HepG2 (cell line): Measurements from ENCODE around the gene RASL12. TPM values are rescaled to one million over a fixed set of nuclear protein-coding genes. Genes with fewer than 3 reads are reported as not detected.

Source experiments
- FIP1L1 ChIP-seq: fragments of 200-400 bp; formaldehyde crosslinking; IDR thresholded peaks from 2 replicates; pipeline ENCODE4 v1.6.1; 2018; ENCODE audit warnings: low read depth, mild to moderate bottlenecking, low read length, moderate library complexity, borderline replicate concordance; ENCODE audit not compliant: insufficient read depth
- NR2F6 ChIP-seq, 2 experiments: IDR thresholded peaks; 2 replicates each; pipeline ENCODE4 v1.6.1; 2016; ENCODE audit warnings: antibody characterized with exemption in 1 of 2, mild to moderate bottlenecking in 1 of 2
- SETDB1 ChIP-seq: sonication (generic); formaldehyde crosslinking; IDR thresholded peaks from 2 replicates; pipeline ENCODE4 v1.5.1; 2020; ENCODE audit warnings: missing genetic modification reagents, mild to moderate bottlenecking, borderline replicate concordance
- ZMYM4 ChIP-seq: sonication (generic); formaldehyde crosslinking; IDR thresholded peaks from 2 replicates; pipeline ENCODE4 v1.8.1; 2023; ENCODE audit warnings: mild to moderate bottlenecking, missing genetic modification reagents
- ZNF30 ChIP-seq: sonication (generic); formaldehyde crosslinking; IDR thresholded peaks from 2 replicates; pipeline ENCODE4 v1.5.0; 2020; ENCODE audit warnings: mild to moderate bottlenecking, missing genetic modification reagents
- ZNF317 ChIP-seq: sonication (generic); formaldehyde crosslinking; IDR thresholded peaks from 2 replicates; pipeline ENCODE4 v1.5.0; 2020; ENCODE audit warnings: mild to moderate bottlenecking, missing genetic modification reagents
- ZNF382 ChIP-seq: sonication (generic); formaldehyde crosslinking; IDR thresholded peaks from 2 replicates; pipeline ENCODE4 v1.5.0; 2020; ENCODE audit warnings: missing genetic modification reagents, mild to moderate bottlenecking, borderline replicate concordance
- ZNF674 ChIP-seq: sonication (generic); formaldehyde crosslinking; IDR thresholded peaks from 2 replicates; pipeline ENCODE4 v1.5.0; 2020; ENCODE audit warnings: low read depth, mild to moderate bottlenecking, missing genetic modification reagents
- ZNF772 ChIP-seq: sonication (generic); formaldehyde crosslinking; IDR thresholded peaks from 2 replicates; pipeline ENCODE4 v1.5.0; 2020; ENCODE audit warnings: mild to moderate bottlenecking, missing genetic modification reagents
- ZNF776 ChIP-seq: sonication (generic); formaldehyde crosslinking; IDR thresholded peaks from 2 replicates; pipeline ENCODE4 v1.4.0; 2020; ENCODE audit warnings: mild to moderate bottlenecking, missing genetic modification reagents
- ZNF841 ChIP-seq: sonication (generic); formaldehyde crosslinking; IDR thresholded peaks from 2 replicates; pipeline ENCODE4 v1.8.1; 2023; ENCODE audit warnings: missing genetic modification reagents, borderline replicate concordance
- ZSCAN29 ChIP-seq: sonication (generic); formaldehyde crosslinking; conservative IDR thresholded peaks from 2 replicates; pipeline ENCODE4 v1.4.0; 2020; ENCODE audit warnings: mild to moderate bottlenecking, missing genetic modification reagents
- polyA plus RNA-seq, 8 experiments: library from polyadenylated mRNA; depleted of rRNA in 3 of 8; stranded (reverse) in 7 of 8; unstranded in 1 of 8; fragments of >200 nt; fragmentation: Illumina TruSeq in 4 of 8; extraction: Trizol in 4 of 8; gene quantifications; 2 replicates each; pipeline versions ENCODE4 v1.2.1 to v1.2.3, GENCODE V29; 2011 to 2016; ENCODE audit warnings: low read depth in 4 of 8, missing spikeins in 1 of 8, mixed read lengths in 1 of 8; ENCODE audit not compliant: insufficient read depth in 1 of 8
- total RNA-seq, 5 experiments: library from RNA; depleted of rRNA; stranded (reverse); fragments of >200 nt; fragmentation: Illumina TruSeq; extraction: Trizol; gene quantifications; 2 replicates each; pipeline ENCODE4 v1.2.3, GENCODE V29; 2016; ENCODE audit warnings: low read depth in 1 of 5
- TF ChIP-seq, protein P1 (sequence below): sonication (generic); formaldehyde crosslinking; IDR thresholded peaks from 2 replicates; pipeline ENCODE4 v1.4.0; 2020; ENCODE audit warnings: missing genetic modification reagents, borderline replicate concordance
- TF ChIP-seq, protein P2 (sequence below): sonication (generic); formaldehyde crosslinking; IDR thresholded peaks from 2 replicates; pipeline ENCODE4 v1.5.0; 2020; ENCODE audit warnings: mild to moderate bottlenecking, missing genetic modification reagents, borderline replicate concordance
- TF ChIP-seq, protein P3 (sequence below): IDR thresholded peaks from 2 replicates; pipeline ENCODE4 v1.4.0; 2020; ENCODE audit warnings: mild to moderate bottlenecking, missing genetic modification reagents

Gene RASL12
- total and polyA plus RNA-seq, 2 of the 13 experiments (the other 11 are each of a cell fraction or from before 2014, with no cell fraction given) = 0.16 to 0.55 TPM

DNA sequence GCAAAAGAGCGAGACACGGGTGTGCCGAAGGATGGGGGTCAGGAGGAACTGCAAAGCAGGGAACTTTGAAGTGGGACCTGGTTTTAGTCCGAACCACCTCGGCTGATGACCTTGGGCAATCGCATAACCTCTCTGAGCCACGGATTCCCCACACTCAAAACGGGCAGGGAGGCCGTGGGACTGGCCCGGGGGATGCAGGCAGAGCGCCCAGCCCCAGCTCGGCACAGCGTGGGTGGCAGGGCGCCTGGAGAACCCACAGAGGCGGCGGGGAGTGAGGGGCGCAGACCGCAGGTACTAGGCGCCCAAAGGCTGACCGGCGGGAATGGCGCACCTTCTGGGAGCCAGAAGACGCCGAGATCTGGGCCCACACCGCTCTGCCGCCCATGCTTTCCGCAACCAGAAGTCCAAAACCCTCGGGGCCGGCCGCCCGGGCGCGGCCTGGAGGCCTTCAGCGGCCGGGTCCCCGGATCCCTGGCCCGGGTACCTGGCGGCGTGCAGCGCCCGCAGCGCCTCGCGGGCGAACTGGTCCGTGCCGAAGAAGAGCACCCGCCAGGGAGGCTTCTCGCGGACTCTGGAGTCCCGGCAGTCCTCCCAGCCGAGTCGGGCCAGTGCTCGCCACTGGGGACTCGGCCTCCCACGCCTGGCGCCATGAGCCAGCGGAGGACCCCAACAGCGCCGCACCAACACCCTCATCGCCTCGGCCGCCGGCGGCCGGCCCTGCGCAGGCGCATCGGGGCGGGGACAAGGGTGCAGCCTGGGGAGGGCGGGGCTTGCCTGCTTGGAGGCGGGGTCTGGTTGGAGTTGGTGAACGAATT lies 38.7 kb downstream of the RASL12 start, which contains the start of gene MTFMT (continued):
- TF ChIP-seq FIP1L1 = no peak
- no peak for TF ChIP-seq ZNF841 (CRISPR knock-in tag)
- peak; percentile 58 for TF ChIP-seq ZMYM4 (CRISPR knock-in tag)
- TF ChIP-seq, protein P1, sequence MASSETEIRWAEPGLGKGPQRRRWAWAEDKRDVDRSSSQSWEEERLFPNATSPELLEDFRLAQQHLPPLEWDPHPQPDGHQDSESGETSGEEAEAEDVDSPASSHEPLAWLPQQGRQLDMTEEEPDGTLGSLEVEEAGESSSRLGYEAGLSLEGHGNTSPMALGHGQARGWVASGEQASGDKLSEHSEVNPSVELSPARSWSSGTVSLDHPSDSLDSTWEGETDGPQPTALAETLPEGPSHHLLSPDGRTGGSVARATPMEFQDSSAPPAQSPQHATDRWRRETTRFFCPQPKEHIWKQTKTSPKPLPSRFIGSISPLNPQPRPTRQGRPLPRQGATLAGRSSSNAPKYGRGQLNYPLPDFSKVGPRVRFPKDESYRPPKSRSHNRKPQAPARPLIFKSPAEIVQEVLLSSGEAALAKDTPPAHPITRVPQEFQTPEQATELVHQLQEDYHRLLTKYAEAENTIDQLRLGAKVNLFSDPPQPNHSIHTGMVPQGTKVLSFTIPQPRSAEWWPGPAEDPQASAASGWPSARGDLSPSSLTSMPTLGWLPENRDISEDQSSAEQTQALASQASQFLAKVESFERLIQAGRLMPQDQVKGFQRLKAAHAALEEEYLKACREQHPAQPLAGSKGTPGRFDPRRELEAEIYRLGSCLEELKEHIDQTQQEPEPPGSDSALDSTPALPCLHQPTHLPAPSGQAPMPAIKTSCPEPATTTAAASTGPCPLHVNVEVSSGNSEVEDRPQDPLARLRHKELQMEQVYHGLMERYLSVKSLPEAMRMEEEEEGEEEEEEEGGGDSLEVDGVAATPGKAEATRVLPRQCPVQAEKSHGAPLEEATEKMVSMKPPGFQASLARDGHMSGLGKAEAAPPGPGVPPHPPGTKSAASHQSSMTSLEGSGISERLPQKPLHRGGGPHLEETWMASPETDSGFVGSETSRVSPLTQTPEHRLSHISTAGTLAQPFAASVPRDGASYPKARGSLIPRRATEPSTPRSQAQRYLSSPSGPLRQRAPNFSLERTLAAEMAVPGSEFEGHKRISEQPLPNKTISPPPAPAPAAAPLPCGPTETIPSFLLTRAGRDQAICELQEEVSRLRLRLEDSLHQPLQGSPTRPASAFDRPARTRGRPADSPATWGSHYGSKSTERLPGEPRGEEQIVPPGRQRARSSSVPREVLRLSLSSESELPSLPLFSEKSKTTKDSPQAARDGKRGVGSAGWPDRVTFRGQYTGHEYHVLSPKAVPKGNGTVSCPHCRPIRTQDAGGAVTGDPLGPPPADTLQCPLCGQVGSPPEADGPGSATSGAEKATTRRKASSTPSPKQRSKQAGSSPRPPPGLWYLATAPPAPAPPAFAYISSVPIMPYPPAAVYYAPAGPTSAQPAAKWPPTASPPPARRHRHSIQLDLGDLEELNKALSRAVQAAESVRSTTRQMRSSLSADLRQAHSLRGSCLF (CRISPR knock-in tag) = no peak
- no peak for TF ChIP-seq NR2F6 (IDR thresholded peaks at IDR 0.05)
- no peak for TF ChIP-seq NR2F6 (CRISPR knock-in tag; IDR thresholded peaks at IDR 0.05)
- TF ChIP-seq ZNF30 (CRISPR knock-in tag) = 0 out of 2 replicates have a peak, but pooled peaks have one; percentile 54
- TF ChIP-seq, protein P2, sequence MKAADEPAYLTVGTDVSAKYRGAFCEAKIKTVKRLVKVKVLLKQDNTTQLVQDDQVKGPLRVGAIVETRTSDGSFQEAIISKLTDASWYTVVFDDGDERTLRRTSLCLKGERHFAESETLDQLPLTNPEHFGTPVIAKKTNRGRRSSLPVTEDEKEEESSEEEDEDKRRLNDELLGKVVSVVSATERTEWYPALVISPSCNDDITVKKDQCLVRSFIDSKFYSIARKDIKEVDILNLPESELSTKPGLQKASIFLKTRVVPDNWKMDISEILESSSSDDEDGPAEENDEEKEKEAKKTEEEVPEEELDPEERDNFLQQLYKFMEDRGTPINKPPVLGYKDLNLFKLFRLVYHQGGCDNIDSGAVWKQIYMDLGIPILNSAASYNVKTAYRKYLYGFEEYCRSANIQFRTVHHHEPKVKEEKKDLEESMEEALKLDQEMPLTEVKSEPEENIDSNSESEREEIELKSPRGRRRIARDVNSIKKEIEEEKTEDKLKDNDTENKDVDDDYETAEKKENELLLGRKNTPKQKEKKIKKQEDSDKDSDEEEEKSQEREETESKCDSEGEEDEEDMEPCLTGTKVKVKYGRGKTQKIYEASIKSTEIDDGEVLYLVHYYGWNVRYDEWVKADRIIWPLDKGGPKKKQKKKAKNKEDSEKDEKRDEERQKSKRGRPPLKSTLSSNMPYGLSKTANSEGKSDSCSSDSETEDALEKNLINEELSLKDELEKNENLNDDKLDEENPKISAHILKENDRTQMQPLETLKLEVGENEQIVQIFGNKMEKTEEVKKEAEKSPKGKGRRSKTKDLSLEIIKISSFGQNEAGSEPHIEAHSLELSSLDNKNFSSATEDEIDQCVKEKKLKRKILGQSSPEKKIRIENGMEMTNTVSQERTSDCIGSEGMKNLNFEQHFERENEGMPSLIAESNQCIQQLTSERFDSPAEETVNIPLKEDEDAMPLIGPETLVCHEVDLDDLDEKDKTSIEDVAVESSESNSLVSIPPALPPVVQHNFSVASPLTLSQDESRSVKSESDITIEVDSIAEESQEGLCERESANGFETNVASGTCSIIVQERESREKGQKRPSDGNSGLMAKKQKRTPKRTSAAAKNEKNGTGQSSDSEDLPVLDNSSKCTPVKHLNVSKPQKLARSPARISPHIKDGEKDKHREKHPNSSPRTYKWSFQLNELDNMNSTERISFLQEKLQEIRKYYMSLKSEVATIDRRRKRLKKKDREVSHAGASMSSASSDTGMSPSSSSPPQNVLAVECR = peak; percentile 82; the same call in 1 of the 2 replicates
- peak; percentile 74; the same call in 1 of the 2 replicates for TF ChIP-seq ZNF776 (CRISPR knock-in tag)
- no peak; the same call in 1 of the 2 replicates for TF ChIP-seq ZNF772 (CRISPR knock-in tag)
- TF ChIP-seq SETDB1 (CRISPR knock-in tag) = no peak
- 0 out of 2 replicates have a peak, but pooled peaks have one; percentile 67 for TF ChIP-seq ZSCAN29 (CRISPR knock-in tag)
- TF ChIP-seq ZNF674 (CRISPR knock-in tag) = no peak
- TF ChIP-seq, protein P3, sequence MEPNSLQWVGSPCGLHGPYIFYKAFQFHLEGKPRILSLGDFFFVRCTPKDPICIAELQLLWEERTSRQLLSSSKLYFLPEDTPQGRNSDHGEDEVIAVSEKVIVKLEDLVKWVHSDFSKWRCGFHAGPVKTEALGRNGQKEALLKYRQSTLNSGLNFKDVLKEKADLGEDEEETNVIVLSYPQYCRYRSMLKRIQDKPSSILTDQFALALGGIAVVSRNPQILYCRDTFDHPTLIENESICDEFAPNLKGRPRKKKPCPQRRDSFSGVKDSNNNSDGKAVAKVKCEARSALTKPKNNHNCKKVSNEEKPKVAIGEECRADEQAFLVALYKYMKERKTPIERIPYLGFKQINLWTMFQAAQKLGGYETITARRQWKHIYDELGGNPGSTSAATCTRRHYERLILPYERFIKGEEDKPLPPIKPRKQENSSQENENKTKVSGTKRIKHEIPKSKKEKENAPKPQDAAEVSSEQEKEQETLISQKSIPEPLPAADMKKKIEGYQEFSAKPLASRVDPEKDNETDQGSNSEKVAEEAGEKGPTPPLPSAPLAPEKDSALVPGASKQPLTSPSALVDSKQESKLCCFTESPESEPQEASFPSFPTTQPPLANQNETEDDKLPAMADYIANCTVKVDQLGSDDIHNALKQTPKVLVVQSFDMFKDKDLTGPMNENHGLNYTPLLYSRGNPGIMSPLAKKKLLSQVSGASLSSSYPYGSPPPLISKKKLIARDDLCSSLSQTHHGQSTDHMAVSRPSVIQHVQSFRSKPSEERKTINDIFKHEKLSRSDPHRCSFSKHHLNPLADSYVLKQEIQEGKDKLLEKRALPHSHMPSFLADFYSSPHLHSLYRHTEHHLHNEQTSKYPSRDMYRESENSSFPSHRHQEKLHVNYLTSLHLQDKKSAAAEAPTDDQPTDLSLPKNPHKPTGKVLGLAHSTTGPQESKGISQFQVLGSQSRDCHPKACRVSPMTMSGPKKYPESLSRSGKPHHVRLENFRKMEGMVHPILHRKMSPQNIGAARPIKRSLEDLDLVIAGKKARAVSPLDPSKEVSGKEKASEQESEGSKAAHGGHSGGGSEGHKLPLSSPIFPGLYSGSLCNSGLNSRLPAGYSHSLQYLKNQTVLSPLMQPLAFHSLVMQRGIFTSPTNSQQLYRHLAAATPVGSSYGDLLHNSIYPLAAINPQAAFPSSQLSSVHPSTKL = peak; percentile 19; the same call in 1 of the 2 replicates
- TF ChIP-seq ZNF317 = no peak
- no peak for TF ChIP-seq ZNF382 (CRISPR knock-in tag)
